ENCODE data around the gene MAGI1. TPM values are rescaled to one million over a fixed set of nuclear protein-coding genes. Genes with fewer than 3 reads are reported as not detected.
"Not testable (repeated sequence)": the region's sequence is repeated elsewhere in the genome, so short reads cannot be mapped to it uniquely, and the experiment has no call there.

The MAGI1 gene
- total RNA-seq, 2 experiments from 2014 or later, result 0.29 to 4.3 TPM

DNA sequence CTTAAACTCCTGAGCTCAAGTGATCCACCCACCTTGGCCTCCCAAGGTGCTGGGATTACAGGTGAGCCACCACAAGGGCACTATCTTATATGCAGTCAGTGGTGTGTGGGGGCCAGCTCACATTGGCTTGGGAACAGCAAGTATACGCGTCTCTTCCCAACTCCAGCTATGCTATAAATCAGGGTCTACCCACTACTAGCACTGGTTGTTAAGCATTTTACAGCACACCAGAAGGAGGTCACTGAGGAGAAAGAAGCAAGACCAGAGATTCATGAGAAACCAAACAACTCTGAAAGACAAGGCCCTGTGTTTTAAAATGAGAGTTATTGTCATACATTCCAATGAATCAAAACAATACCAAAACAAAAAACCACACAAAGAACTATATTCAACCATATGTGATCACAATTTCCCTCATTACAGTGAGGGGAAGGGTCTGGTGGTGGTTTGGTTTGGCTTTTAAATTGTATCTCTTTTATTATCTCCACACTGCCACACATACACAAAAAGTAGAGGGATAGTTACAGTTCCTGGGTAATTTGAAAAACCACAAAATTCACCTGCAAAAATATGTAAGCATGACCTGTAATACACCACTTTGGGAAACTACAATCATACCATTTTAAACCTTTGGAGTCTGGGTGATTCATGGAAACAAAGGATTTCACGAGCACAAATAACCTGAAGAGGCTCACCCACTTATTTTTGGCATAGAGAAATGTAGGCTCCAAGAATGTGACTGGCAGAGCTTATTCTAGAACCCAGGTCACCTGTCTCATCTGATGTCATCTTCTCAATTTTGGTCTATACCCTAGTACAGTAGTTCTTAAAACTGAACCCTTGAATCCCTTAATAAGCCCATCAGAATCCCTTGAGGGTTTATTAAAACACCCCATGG is 5.2 kb downstream of the MAGI1 start:
- peaks cover 46% of the 10 kb centered on the region for H3K27me3 Mint-ChIP-seq
- DNase-seq, result no peak
- CTCF ChIA-PET, result interaction anchor here (1.8 kb wide), 1 partner anchor 15 kb away, joined by 3 read pairs; no protein-coding TSS in a partner anchor
- peaks cover 14% of the 10 kb centered on the region for H3K4me1 Mint-ChIP-seq
- no peak overlapping the region for H3K27ac Mint-ChIP-seq
- no peaks in the 10 kb centered on the region for H3K9me3 Mint-ChIP-seq (ENCODE audit: low read depth)
- ATAC-seq, result no peak
- H3K36me3 Mint-ChIP-seq, result no peaks in the 10 kb centered on the region
- H3K4me3 Mint-ChIP-seq, result no peak overlapping the region

- no peak for ATAC-seq
- no peak overlapping the region for H3K4me3 Mint-ChIP-seq
- H3K9me3 Mint-ChIP-seq (ENCODE audit: low read depth), result no peaks in the 10 kb centered on the region
- CTCF ChIA-PET, result no interaction called here
- H3K27me3 Mint-ChIP-seq, result peaks cover 24% of the 10 kb centered on the region
- H3K4me1 Mint-ChIP-seq, result peaks cover 9% of the 10 kb centered on the region
- DNase-seq, result no peak
- no peaks in the 10 kb centered on the region for H3K36me3 Mint-ChIP-seq
- no peak overlapping the region for H3K27ac Mint-ChIP-seq
These were observed 7.5 kb downstream of the MAGI1 start for GRCh38 chr3:66031102-66031698.

DNA sequence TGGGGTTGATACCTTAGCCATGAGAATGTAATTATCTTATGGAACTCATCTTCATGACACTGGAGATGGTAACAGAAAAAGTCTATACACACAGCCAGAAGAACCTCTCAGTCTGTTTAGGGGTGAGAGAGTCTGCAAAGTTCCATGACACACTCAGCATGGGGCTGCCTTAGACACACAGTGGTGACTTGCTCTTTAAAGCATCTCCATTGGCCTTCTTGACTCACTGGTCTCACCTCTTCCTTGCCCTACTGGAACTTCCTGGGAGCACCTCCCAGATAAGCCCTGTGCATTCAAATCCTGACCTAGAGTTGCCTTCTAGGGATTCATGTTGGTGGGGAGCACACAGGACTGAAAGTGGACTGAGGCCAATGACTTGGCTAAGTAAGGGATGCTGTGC is 9.3 kb downstream of the MAGI1 start:
- CTCF ChIA-PET, result no interaction called here
- ATAC-seq, result no peak
- peaks cover 10% of the 10 kb centered on the region for H3K27me3 Mint-ChIP-seq
- no peaks in the 10 kb centered on the region for H3K36me3 Mint-ChIP-seq
- DNase-seq, result no peak
- H3K4me3 Mint-ChIP-seq, result no peak overlapping the region
- H3K27ac Mint-ChIP-seq, result no peak overlapping the region
- H3K4me1 Mint-ChIP-seq, result peaks cover 9% of the 10 kb centered on the region
- H3K9me3 Mint-ChIP-seq (ENCODE audit: low read depth), result no peaks in the 10 kb centered on the region

DNA sequence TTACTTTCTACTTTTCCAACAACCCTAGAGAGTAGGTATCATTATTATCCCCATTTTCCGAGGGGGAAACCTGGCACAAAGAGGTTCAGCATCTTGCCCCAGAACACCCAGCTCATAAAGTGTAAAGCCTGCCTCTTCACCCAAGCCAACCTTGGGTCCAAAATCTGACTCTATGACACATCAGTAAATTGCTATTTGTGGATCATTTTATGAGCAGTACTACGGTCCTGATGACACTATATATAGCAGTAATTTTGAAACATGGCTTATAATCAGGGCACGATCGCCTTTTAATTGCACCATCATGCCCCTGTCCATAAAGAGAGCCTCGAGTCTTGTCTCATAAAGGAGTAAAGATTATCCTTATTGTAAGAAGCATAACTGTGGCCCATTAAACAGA is 9.7 kb downstream of the MAGI1 start:
- no peak overlapping the region for H3K4me3 Mint-ChIP-seq
- no peak overlapping the region for H3K27ac Mint-ChIP-seq
- CTCF ChIA-PET, result no interaction called here

GRCh38 chr3:66028457-66028856 is 10.3 kb downstream of the MAGI1 start:
- Mint-ChIP-seq H3K4me1 (peaks cover 6% of the 10 kb centered on the region), H3K27me3 (peaks cover 10% of the 10 kb centered on the region), H3K4me3 (no peak overlapping the region), H3K27ac (no peak overlapping the region), H3K36me3 (no peaks in the 10 kb centered on the region), H3K9me3 (ENCODE audit: low read depth) (no peaks in the 10 kb centered on the region)
- ATAC-seq (no peak), DNase-seq (no peak)
- CTCF ChIA-PET, result no interaction called here

More for the DNA sequence above, 9.7 kb downstream of the MAGI1 start:
- DNase-seq, result no peak
- H3K27me3 Mint-ChIP-seq, result peaks cover 10% of the 10 kb centered on the region
- no peak for ATAC-seq
- H3K4me1 Mint-ChIP-seq, result peaks cover 9% of the 10 kb centered on the region
- no peaks in the 10 kb centered on the region for H3K9me3 Mint-ChIP-seq (ENCODE audit: low read depth)
- H3K36me3 Mint-ChIP-seq, result no peaks in the 10 kb centered on the region

DNA sequence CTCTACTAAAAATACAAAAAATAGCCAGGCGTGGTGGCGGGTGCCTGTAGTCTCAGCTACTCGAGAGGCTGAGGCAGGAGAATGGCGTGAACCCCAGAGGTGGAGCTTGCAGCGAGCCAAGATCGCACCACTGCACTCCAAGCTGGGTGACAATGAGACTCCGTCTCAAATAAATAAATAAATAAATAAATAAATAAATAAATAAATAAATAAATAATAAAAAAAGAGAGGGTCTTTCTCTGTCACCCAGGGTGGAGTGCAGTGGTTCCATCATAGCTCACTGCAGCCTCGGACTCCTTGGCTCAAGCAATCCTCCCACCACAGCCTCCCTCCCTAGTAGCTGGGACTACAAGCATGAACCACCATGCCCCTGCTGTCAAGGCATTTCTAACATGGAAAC is 11.6 kb downstream of the MAGI1 start:
- H3K27ac Mint-ChIP-seq; CTCF ChIA-PET; H3K4me3 Mint-ChIP-seq; H3K9me3 Mint-ChIP-seq (ENCODE audit: low read depth); H3K27me3 Mint-ChIP-seq; H3K4me1 Mint-ChIP-seq; H3K36me3 Mint-ChIP-seq; DNase-seq; ATAC-seq: not testable (repeated sequence)

DNA sequence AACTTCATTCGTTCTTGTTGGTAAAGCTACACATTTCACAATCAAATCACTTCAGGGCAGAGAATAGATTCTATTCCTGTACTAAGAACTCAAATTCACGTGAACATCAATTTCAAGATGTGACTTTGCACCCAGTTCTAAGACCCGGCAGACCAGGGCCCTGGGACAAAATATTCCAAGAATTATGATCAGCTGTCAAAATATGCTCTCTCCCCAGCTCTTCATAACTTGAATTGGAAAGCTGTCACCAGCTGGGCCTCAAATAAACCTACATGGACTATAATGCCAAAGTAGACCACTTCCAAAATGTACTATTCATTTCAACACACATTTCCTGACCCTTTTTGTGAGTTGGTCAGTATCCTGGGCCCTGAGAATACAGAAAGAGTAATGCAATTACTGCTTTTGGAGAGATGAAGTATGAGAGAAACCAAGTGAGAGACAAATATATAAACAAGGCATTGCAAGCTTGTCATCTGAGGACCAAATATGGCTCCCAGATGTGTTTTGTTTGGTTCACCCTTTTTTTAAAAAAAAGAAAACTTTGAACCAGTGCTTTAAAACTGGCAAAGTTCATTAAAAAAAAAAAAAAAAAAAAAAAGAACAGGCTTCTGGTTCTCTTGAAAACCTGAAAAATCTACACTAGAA is 14.9 kb downstream of the MAGI1 start:
- Mint-ChIP-seq H3K27ac (no peak overlapping the region), H3K36me3 (no peaks in the 10 kb centered on the region), H3K4me3 (no peak overlapping the region), H3K4me1 (no peaks in the 10 kb centered on the region), H3K27me3 (peaks cover 6% of the 10 kb centered on the region), H3K9me3 (ENCODE audit: low read depth) (no peaks in the 10 kb centered on the region)
- no peak for ATAC-seq
- CTCF ChIA-PET, result no interaction called here
- no peak for DNase-seq

DNA sequence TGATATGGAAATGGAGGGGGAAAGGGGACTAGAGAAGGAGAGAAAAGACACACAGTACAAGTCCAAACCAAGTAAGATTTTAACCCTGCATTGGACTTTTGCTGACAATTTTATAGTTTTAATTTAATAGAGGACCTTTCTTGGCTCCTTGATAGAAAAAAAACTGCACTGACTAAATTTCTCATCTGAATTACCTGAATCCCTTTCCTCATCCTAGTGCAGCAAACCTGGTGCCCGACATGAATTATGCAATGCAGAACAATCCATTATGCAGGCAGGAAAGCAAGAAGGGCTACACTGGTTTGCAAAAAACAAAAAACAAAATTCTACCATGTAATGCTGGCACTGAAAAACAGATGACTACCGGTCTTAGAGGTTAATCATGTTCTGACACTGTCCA is 15.5 kb downstream of the MAGI1 start:
- H3K9me3 Mint-ChIP-seq (ENCODE audit: low read depth), result no peaks in the 10 kb centered on the region
- H3K4me3 Mint-ChIP-seq, result no peak overlapping the region
- H3K4me1 Mint-ChIP-seq, result no peaks in the 10 kb centered on the region
- CTCF ChIA-PET, result no interaction called here
- H3K27me3 Mint-ChIP-seq, result peaks cover 6% of the 10 kb centered on the region
- no peak for ATAC-seq
- no peak overlapping the region for H3K27ac Mint-ChIP-seq
- H3K36me3 Mint-ChIP-seq, result no peaks in the 10 kb centered on the region
- no peak for DNase-seq

- CTCF ChIA-PET, result no interaction called here
- Mint-ChIP-seq H3K27me3 (peaks cover 6% of the 10 kb centered on the region), H3K4me1 (no peaks in the 10 kb centered on the region), H3K27ac (no peak overlapping the region), H3K36me3 (no peaks in the 10 kb centered on the region), H3K9me3 (ENCODE audit: low read depth) (no peaks in the 10 kb centered on the region), H3K4me3 (no peak overlapping the region)
- no peak for DNase-seq
- ATAC-seq, result no peak
These were observed 17.0 kb downstream of the MAGI1 start for GRCh38 chr3:66021731-66022131.

- H3K36me3 Mint-ChIP-seq, result no peaks in the 10 kb centered on the region
- no peak overlapping the region for H3K27ac Mint-ChIP-seq
- DNase-seq (no peak), ATAC-seq (no peak)
- no peaks in the 10 kb centered on the region for H3K4me1 Mint-ChIP-seq
- H3K27me3 Mint-ChIP-seq, result peaks cover 6% of the 10 kb centered on the region
- CTCF ChIA-PET, result no interaction called here
- H3K4me3 Mint-ChIP-seq, result no peak overlapping the region
- H3K9me3 Mint-ChIP-seq (ENCODE audit: low read depth), result no peaks in the 10 kb centered on the region
These were observed 18.8 kb downstream of the MAGI1 start for GRCh38 chr3:66019896-66020295.

GRCh38 chr3:66018057-66019033 is 20.4 kb downstream of the MAGI1 start:
- CTCF ChIA-PET, result interaction anchor here (1.0 kb wide), 1 partner anchor 15 kb away, joined by 3 read pairs; no protein-coding TSS in a partner anchor
- H3K27me3 Mint-ChIP-seq, result peaks cover 6% of the 10 kb centered on the region
- no peak overlapping the region for H3K27ac Mint-ChIP-seq
- DNase-seq (no peak), ATAC-seq (no peak)
- no peaks in the 10 kb centered on the region for H3K4me1 Mint-ChIP-seq
- H3K36me3 Mint-ChIP-seq, result no peaks in the 10 kb centered on the region
- H3K9me3 Mint-ChIP-seq (ENCODE audit: low read depth), result no peaks in the 10 kb centered on the region
- H3K4me3 Mint-ChIP-seq, result no peak overlapping the region

- Mint-ChIP-seq H3K9me3 (ENCODE audit: low read depth) (no peaks in the 10 kb centered on the region), H3K27ac (no peak overlapping the region), H3K4me1 (no peaks in the 10 kb centered on the region), H3K4me3 (no peak overlapping the region), H3K36me3 (no peaks in the 10 kb centered on the region), H3K27me3 (peaks cover 6% of the 10 kb centered on the region)
- CTCF ChIA-PET, result no interaction called here
- DNase-seq, result no peak
- no peak for ATAC-seq
These were observed 21.1 kb downstream of the MAGI1 start for GRCh38 chr3:66017591-66017990.

DNA sequence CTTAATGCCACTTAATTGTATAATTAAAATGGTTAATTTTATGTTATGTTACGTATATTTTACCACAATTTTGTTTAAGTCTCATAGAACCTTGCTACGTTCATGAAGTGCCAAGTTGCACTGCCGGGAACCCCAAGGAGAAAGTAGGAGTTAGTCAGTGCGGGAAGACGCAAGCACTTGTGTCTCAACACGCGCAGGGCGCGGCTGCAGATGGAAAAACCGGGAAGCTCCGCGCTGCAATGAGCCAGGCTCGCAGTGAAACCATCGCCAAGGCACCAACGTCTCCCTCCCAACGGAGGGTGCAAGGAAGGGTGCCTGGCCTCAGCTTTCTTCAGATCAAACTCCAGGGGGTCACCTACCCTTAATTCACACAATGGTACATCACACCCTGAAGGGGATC is 21.6 kb downstream of the MAGI1 start:
- CTCF ChIA-PET, result no interaction called here
- H3K27ac Mint-ChIP-seq, result no peak overlapping the region
- no peaks in the 10 kb centered on the region for H3K9me3 Mint-ChIP-seq (ENCODE audit: low read depth)
- no peak for DNase-seq
- H3K4me3 Mint-ChIP-seq, result no peak overlapping the region
- H3K4me1 Mint-ChIP-seq, result no peaks in the 10 kb centered on the region
- no peak for ATAC-seq
- no peaks in the 10 kb centered on the region for H3K36me3 Mint-ChIP-seq
- peaks cover 5% of the 10 kb centered on the region for H3K27me3 Mint-ChIP-seq
